ENCODE results near the gene ZNF695.

ZNF695 gene

GRCh38 chr1:246959944-246960693 lies 47.7 kb downstream of the ZNF695 start:
- no peak for DNase-seq (ENCODE audit: low spot score)

GRCh38 chr1:246954126-246954525 lies 53.7 kb downstream of the ZNF695 start:
- no peak for DNase-seq (ENCODE audit: low spot score)

GRCh38 chr1:246951413-246951812 lies 56.4 kb downstream of the ZNF695 start:
- DNase-seq (ENCODE audit: low spot score), result no peak

- no peak for DNase-seq (ENCODE audit: low spot score)
These were observed 57.9 kb downstream of the ZNF695 start for GRCh38 chr1:246949956-246950355.

GRCh38 chr1:246947255-246947654 lies 60.6 kb downstream of the ZNF695 start:
- no peak for DNase-seq (ENCODE audit: low spot score)

- no peak for DNase-seq (ENCODE audit: low spot score)
These were observed 61.5 kb downstream of the ZNF695 start for GRCh38 chr1:246946366-246946765.

Measured in activated CD4-positive, alpha-beta T cell treated with anti-CD3 and anti-CD28 coated beads, Interleukin-2, Interleukin-4, amounts not matched to agents 100 ng/mL and 50 ng/mL, durations not matched to agents 16 hours and 8 hours (primary cell).